Breast epithelium (tissue), 4 donors: ENCODE data around the gene NRXN3. TPM values are rescaled to one million over a fixed set of nuclear protein-coding genes. Genes with fewer than 3 reads are reported as not detected.

ENCODE experiments used
- DNase-seq, 2 donors: peaks; one replicate each; pipeline ENCODE4 v3.0.0-alpha.2; 2019; ENCODE audit warnings: low spot score in 2 of 2
- H3K27ac ChIP-seq, 2 donors: fragments of 200-600 bp; sonication (generic) in 1 of 2; one replicate each; pipeline ENCODE4 v1.5.1; 2016 to 2019; ENCODE audit warnings: mild to moderate bottlenecking in 1 of 2
- H3K27me3 ChIP-seq, 2 donors: fragments of 200-600 bp; sonication (generic) in 1 of 2; one replicate each; pipeline versions ENCODE4 v1.5.1 to v1.6.0; 2017 to 2019; ENCODE audit warnings: control low read depth in 1 of 2, mild to moderate bottlenecking in 1 of 2
- H3K36me3 ChIP-seq: fragments of 200-600 bp; one replicate; pipeline ENCODE4 v1.5.1; 2019
- H3K4me1 ChIP-seq, 2 donors: fragments of 200-600 bp; sonication (generic); one replicate each; pipeline ENCODE4 v1.5.1; 2016 to 2019; ENCODE audit warnings: control low read depth in 1 of 2
- H3K4me3 ChIP-seq, 3 donors: fragments of 200-600 bp; sonication (generic); 1 replicate in 2 of 3; 2 replicates in 1 of 3; pipeline ENCODE4 v1.5.1; 2016 to 2019; ENCODE audit warnings: mild to moderate bottlenecking in 3 of 3, moderate library complexity in 2 of 3
- H3K9me3 ChIP-seq, 2 donors: fragments of 200-600 bp; sonication (generic) in 1 of 2; one replicate each; pipeline ENCODE4 v1.5.1; 2016 to 2019; ENCODE audit warnings: control low read depth in 1 of 2
- CTCF ChIP-seq, 3 donors: fragments of 450-650 bp; IDR thresholded peaks; one replicate each; pipeline ENCODE4 v1.5.1; 2016 to 2017; ENCODE audit warnings: antibody characterized with exemption in 3 of 3, mild to moderate bottlenecking in 3 of 3, moderate library complexity in 3 of 3
- POLR2A ChIP-seq: fragments of 450-650 bp; IDR thresholded peaks from one replicate; pipeline ENCODE4 v1.6.1; 2016; ENCODE audit warnings: antibody characterized with exemption, mild to moderate bottlenecking, moderate library complexity
- POLR2AphosphoS5 ChIP-seq, 3 donors: sonication (generic); formaldehyde crosslinking; IDR thresholded peaks; one replicate each; pipeline ENCODE4 v1.6.1; 2017; ENCODE audit warnings: antibody characterized with exemption in 3 of 3
- intact Hi-C: fragments of 100-400 bp; cut with DNase I; formaldehyde crosslinking; loops from one replicate; pipeline ENCODE4 v1.15.1; 2023; ENCODE audit warnings: low total_unique reads
- total RNA-seq, 3 donors: library from RNA; depleted of rRNA; stranded (reverse); fragments of >200 nt; gene quantifications; one replicate each; pipeline ENCODE4 v1.1.0, GENCODE V29; 2016

NRXN3 gene
- total RNA-seq, 3 donors from 2014 or later = 2.9 to 3.6 (median 3.5) TPM

- H3K4me3 ChIP-seq = no peak overlapping the region
- H3K36me3 ChIP-seq = no peaks in the 10 kb centered on the region
- no peak for DNase-seq
- H3K4me1 ChIP-seq = no peaks in the 10 kb centered on the region
- H3K27me3 ChIP-seq = no peaks in the 10 kb centered on the region
- intact Hi-C loops = no loop called here
- H3K9me3 ChIP-seq = no peaks in the 10 kb centered on the region
- no peak overlapping the region for H3K27ac ChIP-seq
- TF ChIP-seq POLR2A (no peak), CTCF (IDR thresholded peaks at IDR 0.05) (no peak), POLR2AphosphoS5 (IDR thresholded peaks at IDR 0.05) (no peak)
Observed at GRCh38 chr14:79487632-79488031, 1317.5 kb downstream of the NRXN3 start.

GRCh38 chr14:79491161-79491560 is 1321.0 kb downstream of the NRXN3 start:
- TF ChIP-seq POLR2AphosphoS5 (IDR thresholded peaks at IDR 0.05) = no peak
- no peak for TF ChIP-seq POLR2A
- TF ChIP-seq CTCF (IDR thresholded peaks at IDR 0.05) = no peak
- H3K36me3 ChIP-seq = no peaks in the 10 kb centered on the region
- H3K27ac ChIP-seq = no peak overlapping the region
- no peaks in the 10 kb centered on the region for H3K4me1 ChIP-seq
- no peak overlapping the region for H3K4me3 ChIP-seq
- no peaks in the 10 kb centered on the region for H3K27me3 ChIP-seq
- no peaks in the 10 kb centered on the region for H3K9me3 ChIP-seq
- no peak for DNase-seq
- intact Hi-C loops = no loop called here

- intact Hi-C loops = no loop called here
- no peak for DNase-seq
- Histone ChIP-seq H3K9me3 (no peaks in the 10 kb centered on the region), H3K4me3 (no peak overlapping the region), H3K27ac (no peak overlapping the region), H3K27me3 (no peaks in the 10 kb centered on the region), H3K4me1 (no peaks in the 10 kb centered on the region), H3K36me3 (no peaks in the 10 kb centered on the region)
- TF ChIP-seq CTCF (IDR thresholded peaks at IDR 0.05) (no peak), POLR2AphosphoS5 (IDR thresholded peaks at IDR 0.05) (no peak), POLR2A (no peak)
Observed at GRCh38 chr14:79493081-79493645, 1323.0 kb downstream of the NRXN3 start.

GRCh38 chr14:79496701-79497100 is 1326.5 kb downstream of the NRXN3 start:
- Histone ChIP-seq H3K27me3 (no peaks in the 10 kb centered on the region), H3K9me3 (no peaks in the 10 kb centered on the region), H3K4me1 (no peaks in the 10 kb centered on the region), H3K27ac (no peak overlapping the region), H3K36me3 (no peaks in the 10 kb centered on the region), H3K4me3 (no peak overlapping the region)
- no peak for DNase-seq
- TF ChIP-seq POLR2AphosphoS5 (IDR thresholded peaks at IDR 0.05) (no peak), CTCF (IDR thresholded peaks at IDR 0.05) (no peak), POLR2A (no peak)
- intact Hi-C loops = no loop called here

GRCh38 chr14:79500489-79500888 is 1330.3 kb downstream of the NRXN3 start:
- no peaks in the 10 kb centered on the region for H3K27me3 ChIP-seq
- no peaks in the 10 kb centered on the region for H3K4me1 ChIP-seq
- no peak overlapping the region for H3K4me3 ChIP-seq
- no peaks in the 10 kb centered on the region for H3K9me3 ChIP-seq
- H3K27ac ChIP-seq = no peak overlapping the region
- no peak for DNase-seq
- TF ChIP-seq CTCF (IDR thresholded peaks at IDR 0.05) (no peak), POLR2A (no peak), POLR2AphosphoS5 (IDR thresholded peaks at IDR 0.05) (no peak)
- intact Hi-C loops = no loop called here
- no peaks in the 10 kb centered on the region for H3K36me3 ChIP-seq
